Measurements from ENCODE around the gene ADTRP.

DNA sequence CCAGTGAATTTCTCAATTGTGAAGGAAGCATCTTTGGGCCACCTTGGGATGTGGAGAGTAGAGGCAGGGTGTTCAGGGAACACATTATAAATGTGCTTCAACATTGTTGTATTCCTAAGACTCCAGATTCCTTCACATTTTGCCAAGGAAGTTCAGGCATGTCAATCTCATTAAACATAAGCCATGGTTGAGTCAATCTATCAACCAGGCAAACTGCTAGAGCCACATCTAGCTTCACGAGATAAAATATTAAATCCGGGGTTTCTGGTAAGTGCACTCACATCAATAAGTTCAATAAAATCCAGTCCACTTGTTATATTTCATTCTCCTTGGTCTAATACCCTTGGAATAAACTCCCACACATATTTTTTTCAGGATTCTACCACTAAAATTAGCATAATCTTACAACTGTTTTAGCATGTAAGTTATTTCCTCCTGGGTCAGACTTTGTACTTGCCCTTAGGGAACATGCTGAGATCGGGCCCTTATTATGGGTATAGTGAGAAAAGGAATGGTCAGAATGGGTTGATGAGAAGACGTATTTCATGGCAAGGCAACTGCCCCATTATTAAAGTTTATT is 93.6 kb downstream of the ADTRP start:
- TF ChIP-seq EZH2phosphoT487 (IDR thresholded peaks at IDR 0.05; ENCODE audit: insufficient read depth, low read depth) (no peak), EZH2 (IDR thresholded peaks at IDR 0.05; ENCODE audit: insufficient read depth, poor library complexity, severe bottlenecking) (no peak)
